Measurements from ENCODE around the gene LIPK. TPM values are rescaled to one million over a fixed set of nuclear protein-coding genes. Genes with fewer than 3 reads are reported as not detected.

LIPK gene
- polyA plus RNA-seq, 1 of the 3 experiments (the other 2 are of a cell fraction), result not detected

DNA sequence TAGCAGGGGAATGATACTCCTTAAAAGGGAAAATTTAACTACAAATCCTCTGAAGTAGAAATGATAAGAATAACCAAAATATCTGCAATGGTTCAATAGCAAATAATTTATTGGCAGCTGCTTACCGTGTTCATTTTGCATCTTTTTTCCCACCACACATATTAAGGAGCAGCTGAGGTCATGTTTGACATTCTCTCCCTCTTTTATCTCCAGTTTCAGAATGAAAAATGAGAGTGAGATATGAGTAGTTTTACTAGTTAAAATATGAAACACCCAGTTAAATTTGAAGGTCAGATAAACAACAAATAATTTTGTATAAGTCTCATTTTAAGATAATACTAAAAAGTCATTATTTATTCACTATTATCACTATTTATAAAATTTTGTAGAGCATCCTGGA is 56.9 kb downstream of the LIPK start:
- no peak for TF ChIP-seq EZH2phosphoT487 (IDR thresholded peaks at IDR 0.05; ENCODE audit: borderline replicate concordance, low read depth)
- no peak for TF ChIP-seq SIN3A (IDR thresholded peaks at IDR 0.05; ENCODE audit: borderline replicate concordance, low read depth, low read length)
- no peak for TF ChIP-seq TEAD4 (IDR thresholded peaks at IDR 0.05; ENCODE audit: borderline replicate concordance, insufficient read depth)
- TF ChIP-seq YY1 (IDR thresholded peaks at IDR 0.05; ENCODE audit: low read depth), result no peak
- TF ChIP-seq, protein P1, sequence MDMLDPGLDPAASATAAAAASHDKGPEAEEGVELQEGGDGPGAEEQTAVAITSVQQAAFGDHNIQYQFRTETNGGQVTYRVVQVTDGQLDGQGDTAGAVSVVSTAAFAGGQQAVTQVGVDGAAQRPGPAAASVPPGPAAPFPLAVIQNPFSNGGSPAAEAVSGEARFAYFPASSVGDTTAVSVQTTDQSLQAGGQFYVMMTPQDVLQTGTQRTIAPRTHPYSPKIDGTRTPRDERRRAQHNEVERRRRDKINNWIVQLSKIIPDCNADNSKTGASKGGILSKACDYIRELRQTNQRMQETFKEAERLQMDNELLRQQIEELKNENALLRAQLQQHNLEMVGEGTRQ (IDR thresholded peaks at IDR 0.05; ENCODE audit: borderline replicate concordance, low read depth, low read length), result no peak
- TF ChIP-seq RCOR1 (IDR thresholded peaks at IDR 0.05; ENCODE audit: low read length), result no peak
- TF ChIP-seq, protein P2, sequence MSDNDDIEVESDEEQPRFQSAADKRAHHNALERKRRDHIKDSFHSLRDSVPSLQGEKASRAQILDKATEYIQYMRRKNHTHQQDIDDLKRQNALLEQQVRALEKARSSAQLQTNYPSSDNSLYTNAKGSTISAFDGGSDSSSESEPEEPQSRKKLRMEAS (IDR thresholded peaks at IDR 0.05; ENCODE audit: low read depth), result no peak
- no peak for TF ChIP-seq CHD2 (IDR thresholded peaks at IDR 0.05; ENCODE audit: low read length, partially characterized antibody)
- ChIA-PET POLR2A (no interaction called here), CTCF (no interaction called here)
- Histone ChIP-seq H3K27me3 (ENCODE audit: insufficient read depth) (no peaks in the 10 kb centered on the region), H4K20me1 (ENCODE audit: insufficient read depth) (no peaks in the 10 kb centered on the region), H3F3A (replicated peaks; ENCODE audit: insufficient read depth) (no peaks in the 10 kb centered on the region), H3K9me3 (no peaks in the 10 kb centered on the region), H3K9me2 (no peaks in the 10 kb centered on the region), H2AFZ (ENCODE audit: low read depth) (0 out of 2 replicates have a peak overlapping the region, but pooled peaks have one; percentile 36), H3K4me3 (ENCODE audit: low read depth in 2 of 2, low read length in 1 of 2) (no peak overlapping the region), H3K79me2 (ENCODE audit: insufficient read depth) (no peaks in the 10 kb centered on the region), H3K27ac (ENCODE audit: low read depth in 2 of 2, low read length in 1 of 2) (no peak overlapping the region), H3K9ac (no peak overlapping the region), H3K4me1 (ENCODE audit: control insufficient read depth in 1 of 2, insufficient read depth in 2 of 2, low read depth in 1 of 2, low read length in 1 of 2) (no peaks in the 10 kb centered on the region), H3K4me2 (no peak overlapping the region), H3K36me3 (replicated peaks in 1 of 2; ENCODE audit: control insufficient read depth in 1 of 2, insufficient read depth in 2 of 2, low read length in 1 of 2) (no peaks in the 10 kb centered on the region)
- no peak for DNase-seq
- WGBS (ENCODE audit: low lambda C conversion rate), result 90% methylated on average over 1 of the region's 1 CpG

DNA sequence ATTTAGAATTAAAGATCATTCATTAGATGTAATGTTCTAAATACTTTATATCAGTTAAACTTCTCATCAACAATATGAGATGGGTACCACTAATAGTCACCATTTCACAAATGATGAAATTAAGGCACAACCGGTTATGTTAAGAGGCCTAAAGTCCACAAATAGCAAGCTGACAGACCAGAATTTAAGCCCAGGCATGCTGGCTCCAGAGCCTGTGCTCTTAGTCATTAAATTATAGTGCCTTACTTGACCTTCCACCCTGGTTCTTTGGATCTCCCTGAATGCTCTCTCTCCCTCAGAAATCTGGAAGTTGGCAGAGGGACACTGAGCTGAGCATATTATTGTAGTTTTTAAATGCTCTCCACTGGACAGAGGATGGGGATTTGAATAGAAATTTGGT is 57.4 kb downstream of the LIPK start:
- H3K4me1 ChIP-seq (ENCODE audit: control insufficient read depth in 1 of 2, insufficient read depth in 2 of 2, low read depth in 1 of 2, low read length in 1 of 2), result no peaks in the 10 kb centered on the region
- no peak for DNase-seq
- ChIA-PET POLR2A (no interaction called here), CTCF (interaction anchor here (0.7 to 1.6 kb wide), 2 partner anchors 15 to 47 kb away, joined by 3 to 4 read pairs; no protein-coding TSS in a partner anchor)
- no peaks in the 10 kb centered on the region for H3K79me2 ChIP-seq (ENCODE audit: insufficient read depth)
- H3K9ac ChIP-seq, result no peak overlapping the region
- WGBS (ENCODE audit: low lambda C conversion rate), result 86% methylated on average over 1 of the region's 1 CpG
- H3K4me3 ChIP-seq (ENCODE audit: low read depth in 2 of 2, low read length in 1 of 2), result no peak overlapping the region
- no peak overlapping the region for H3K4me2 ChIP-seq
- 0 out of 2 replicates have a peak overlapping the region, but pooled peaks have one; percentile 36 for H2AFZ ChIP-seq (ENCODE audit: low read depth)
- TF ChIP-seq RCOR1 (IDR thresholded peaks at IDR 0.05; ENCODE audit: low read length), result no peak
- TF ChIP-seq, protein P1 (IDR thresholded peaks at IDR 0.05; ENCODE audit: borderline replicate concordance, low read depth, low read length), result no peak
- no peak for TF ChIP-seq MXI1 (IDR thresholded peaks at IDR 0.05; ENCODE audit: low read depth, low read length)
- no peak for TF ChIP-seq GABPA (IDR thresholded peaks at IDR 0.05; ENCODE audit: low read depth)
- TF ChIP-seq TAF1 (IDR thresholded peaks at IDR 0.05; ENCODE audit: borderline replicate concordance, low read depth, low read length), result no peak
- no peak for TF ChIP-seq FOSL2 (IDR thresholded peaks at IDR 0.05; ENCODE audit: borderline replicate concordance, low read depth)
- no peak for TF ChIP-seq CHD2 (IDR thresholded peaks at IDR 0.05; ENCODE audit: low read length, partially characterized antibody)
- TF ChIP-seq GATA2 (CRISPR knock-in tag; IDR thresholded peaks at IDR 0.05), result no peak
- TF ChIP-seq, protein P3, sequence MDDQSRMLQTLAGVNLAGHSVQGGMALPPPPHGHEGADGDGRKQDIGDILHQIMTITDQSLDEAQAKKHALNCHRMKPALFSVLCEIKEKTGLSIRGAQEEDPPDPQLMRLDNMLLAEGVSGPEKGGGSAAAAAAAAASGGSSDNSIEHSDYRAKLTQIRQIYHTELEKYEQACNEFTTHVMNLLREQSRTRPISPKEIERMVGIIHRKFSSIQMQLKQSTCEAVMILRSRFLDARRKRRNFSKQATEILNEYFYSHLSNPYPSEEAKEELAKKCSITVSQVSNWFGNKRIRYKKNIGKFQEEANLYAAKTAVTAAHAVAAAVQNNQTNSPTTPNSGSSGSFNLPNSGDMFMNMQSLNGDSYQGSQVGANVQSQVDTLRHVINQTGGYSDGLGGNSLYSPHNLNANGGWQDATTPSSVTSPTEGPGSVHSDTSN (IDR thresholded peaks at IDR 0.05), result no peak
- TF ChIP-seq, protein P4, sequence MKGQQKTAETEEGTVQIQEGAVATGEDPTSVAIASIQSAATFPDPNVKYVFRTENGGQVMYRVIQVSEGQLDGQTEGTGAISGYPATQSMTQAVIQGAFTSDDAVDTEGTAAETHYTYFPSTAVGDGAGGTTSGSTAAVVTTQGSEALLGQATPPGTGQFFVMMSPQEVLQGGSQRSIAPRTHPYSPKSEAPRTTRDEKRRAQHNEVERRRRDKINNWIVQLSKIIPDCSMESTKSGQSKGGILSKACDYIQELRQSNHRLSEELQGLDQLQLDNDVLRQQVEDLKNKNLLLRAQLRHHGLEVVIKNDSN (IDR thresholded peaks at IDR 0.05; ENCODE audit: borderline replicate concordance, low read depth), result no peak
- no peak for TF ChIP-seq NRF1 (IDR thresholded peaks at IDR 0.05; ENCODE audit: low read depth, low read length)
- no peak for TF ChIP-seq NFIC (IDR thresholded peaks at IDR 0.05; ENCODE audit: borderline replicate concordance)
- TF ChIP-seq, protein P5, sequence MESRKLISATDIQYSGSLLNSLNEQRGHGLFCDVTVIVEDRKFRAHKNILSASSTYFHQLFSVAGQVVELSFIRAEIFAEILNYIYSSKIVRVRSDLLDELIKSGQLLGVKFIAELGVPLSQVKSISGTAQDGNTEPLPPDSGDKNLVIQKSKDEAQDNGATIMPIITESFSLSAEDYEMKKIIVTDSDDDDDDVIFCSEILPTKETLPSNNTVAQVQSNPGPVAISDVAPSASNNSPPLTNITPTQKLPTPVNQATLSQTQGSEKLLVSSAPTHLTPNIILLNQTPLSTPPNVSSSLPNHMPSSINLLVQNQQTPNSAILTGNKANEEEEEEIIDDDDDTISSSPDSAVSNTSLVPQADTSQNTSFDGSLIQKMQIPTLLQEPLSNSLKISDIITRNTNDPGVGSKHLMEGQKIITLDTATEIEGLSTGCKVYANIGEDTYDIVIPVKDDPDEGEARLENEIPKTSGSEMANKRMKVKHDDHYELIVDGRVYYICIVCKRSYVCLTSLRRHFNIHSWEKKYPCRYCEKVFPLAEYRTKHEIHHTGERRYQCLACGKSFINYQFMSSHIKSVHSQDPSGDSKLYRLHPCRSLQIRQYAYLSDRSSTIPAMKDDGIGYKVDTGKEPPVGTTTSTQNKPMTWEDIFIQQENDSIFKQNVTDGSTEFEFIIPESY (IDR thresholded peaks at IDR 0.05; ENCODE audit: borderline replicate concordance, low read depth), result no peak
- no peak for TF ChIP-seq JUND (IDR thresholded peaks at IDR 0.05)
- no peaks in the 10 kb centered on the region for H3K36me3 ChIP-seq (replicated peaks in 1 of 2; ENCODE audit: control insufficient read depth in 1 of 2, insufficient read depth in 2 of 2, low read length in 1 of 2)
- no peaks in the 10 kb centered on the region for H3K27me3 ChIP-seq (ENCODE audit: insufficient read depth)
- H3F3A ChIP-seq (replicated peaks; ENCODE audit: insufficient read depth), result peaks cover under 1% of the 10 kb centered on the region
- H4K20me1 ChIP-seq (ENCODE audit: insufficient read depth), result no peaks in the 10 kb centered on the region
- no peaks in the 10 kb centered on the region for H3K9me3 ChIP-seq
- H3K27ac ChIP-seq (ENCODE audit: low read depth in 2 of 2, low read length in 1 of 2), result no peak overlapping the region
- no peaks in the 10 kb centered on the region for H3K9me2 ChIP-seq
